ENCODE data around the gene SGK2. TPM values are rescaled to one million over a fixed set of nuclear protein-coding genes. Genes with fewer than 3 reads are reported as not detected.

SGK2 gene
- polyA plus RNA-seq, 2 of the 4 experiments (the other 2 are of a cell fraction): 9.4 to 12.2 TPM

DNA sequence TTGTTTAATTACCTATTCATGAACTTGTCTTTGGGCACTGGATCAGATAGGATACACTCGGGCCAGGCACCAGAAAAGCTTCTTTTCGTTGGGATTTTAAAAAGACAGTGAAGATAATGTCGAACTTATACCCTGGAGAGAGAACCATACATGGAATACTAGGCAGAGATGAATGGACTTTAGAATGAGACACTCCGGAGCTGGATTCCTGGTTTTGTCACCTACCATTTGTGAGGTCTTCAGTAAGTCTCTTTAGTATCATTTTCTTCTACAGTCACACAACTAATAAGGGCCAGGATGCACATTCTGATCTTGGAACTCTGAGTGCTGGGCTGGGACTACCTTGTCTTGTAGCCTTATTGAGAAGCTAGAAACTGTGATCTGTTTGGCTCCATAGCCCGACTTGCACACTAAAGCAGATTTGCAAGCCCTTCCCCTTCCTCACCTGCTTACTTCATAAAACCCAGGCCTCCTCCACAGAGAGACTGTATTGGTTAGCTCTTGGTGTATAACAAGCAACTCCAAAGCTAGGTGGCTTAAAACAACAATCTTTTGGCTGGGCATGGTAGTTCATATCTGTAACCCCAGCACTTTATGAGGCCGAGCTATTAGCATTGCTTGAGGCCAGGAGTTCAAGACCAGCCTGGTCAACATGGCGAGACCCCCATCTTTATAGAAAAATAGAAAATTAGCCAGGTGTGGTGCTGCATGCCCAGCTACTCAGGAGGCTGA lies 24.5 kb downstream of the SGK2 start:
- Histone ChIP-seq H3K27ac (no peak overlapping the region), H3K4me2 (no peak overlapping the region), H3K4me3 (no peak overlapping the region), H3K4me1 (no peaks in the 10 kb centered on the region), H3K9me3 (no peaks in the 10 kb centered on the region)
- ChIA-PET POLR2A (no interaction called here), CTCF (interaction anchor here (0.9 to 14.0 kb wide), 3 partner anchors 9 to 164 kb away, joined by 3 to 109 read pairs (median 3); no protein-coding TSS in a partner anchor)
- TF ChIP-seq CHD2 (IDR thresholded peaks at IDR 0.05; ENCODE audit: low read length, partially characterized antibody): no peak
- no peak for TF ChIP-seq PBX3 (IDR thresholded peaks at IDR 0.05)
- TF ChIP-seq ZNF302 (CRISPR knock-in tag; IDR thresholded peaks at IDR 0.05): no peak
- TF ChIP-seq USF2 (IDR thresholded peaks at IDR 0.05): no peak
- no peak for TF ChIP-seq JUNB (IDR thresholded peaks at IDR 0.05)
- no peak for TF ChIP-seq ZC3H11A (IDR thresholded peaks at IDR 0.05)
- TF ChIP-seq HOXA7 (CRISPR knock-in tag; IDR thresholded peaks at IDR 0.05): no peak
- TF ChIP-seq RNF2 (IDR thresholded peaks at IDR 0.05; ENCODE audit: borderline replicate concordance, low read depth): no peak
- no peak for TF ChIP-seq PHF8 (IDR thresholded peaks at IDR 0.05; ENCODE audit: borderline replicate concordance, low read depth)
- TF ChIP-seq CBX2 (IDR thresholded peaks at IDR 0.05; ENCODE audit: borderline replicate concordance, low read depth): no peak
- TF ChIP-seq FOSL2 (IDR thresholded peaks at IDR 0.05): no peak
- no peak for TF ChIP-seq FOSL2 (CRISPR knock-in tag; IDR thresholded peaks at IDR 0.05)
- TF ChIP-seq EP300 (IDR thresholded peaks at IDR 0.05): no peak
- TF ChIP-seq HES2 (IDR thresholded peaks at IDR 0.05): no peak
- TF ChIP-seq NR3C1 (IDR thresholded peaks at IDR 0.05): no peak
- TF ChIP-seq CHD4 (IDR thresholded peaks at IDR 0.05; ENCODE audit: borderline replicate concordance): no peak
- no peak for TF ChIP-seq KDM1A (IDR thresholded peaks at IDR 0.05; ENCODE audit: low read depth)
- TF ChIP-seq EHF (CRISPR knock-in tag; IDR thresholded peaks at IDR 0.05): no peak
- TF ChIP-seq NPAS2 (CRISPR knock-in tag; IDR thresholded peaks at IDR 0.05; ENCODE audit: borderline replicate concordance): no peak
- TF ChIP-seq TP53 (CRISPR knock-in tag; IDR thresholded peaks at IDR 0.05): no peak
- TF ChIP-seq HMGXB4 (CRISPR knock-in tag; IDR thresholded peaks at IDR 0.05; ENCODE audit: borderline replicate concordance): no peak
- FAIRE-seq: no peak
- 74% methylated on average over 7 of the region's 7 CpGs for WGBS (ENCODE audit: missing lambda C conversion rate)
- DNase-seq (ENCODE audit: low read depth in 1 of 2, low spot score in 1 of 2): no peak
- ATAC-seq: no peak

GRCh38 chr20:43583982-43584432 lies 25.2 kb downstream of the SGK2 start:
- ChIA-PET POLR2A (no interaction called here), CTCF (interaction anchor here (14.0 kb wide), 1 partner anchor 46 kb away, joined by 109 read pairs; no protein-coding TSS in a partner anchor)
- FAIRE-seq: no peak
- H3K9me3 ChIP-seq: no peaks in the 10 kb centered on the region
- H3K27ac ChIP-seq: no peak overlapping the region
- H3K4me2 ChIP-seq: no peak overlapping the region
- TF ChIP-seq JUNB (IDR thresholded peaks at IDR 0.05): no peak
- TF ChIP-seq POLR2AphosphoS2 (conservative IDR thresholded peaks at IDR 0.05; ENCODE audit: low read length): no peak
- TF ChIP-seq BHLHE40 (IDR thresholded peaks at IDR 0.05; ENCODE audit: low read depth, low read length): no peak
- no peak for TF ChIP-seq HOXB5 (CRISPR knock-in tag; IDR thresholded peaks at IDR 0.05)
- no peak for TF ChIP-seq CHD4 (IDR thresholded peaks at IDR 0.05; ENCODE audit: borderline replicate concordance)
- TF ChIP-seq FOSB (CRISPR knock-in tag; IDR thresholded peaks at IDR 0.05): no peak
- no peak for TF ChIP-seq EHF (CRISPR knock-in tag; IDR thresholded peaks at IDR 0.05)
- TF ChIP-seq RAD21 (conservative IDR thresholded peaks at IDR 0.05 in 1 of 2, IDR thresholded peaks at IDR 0.05 in 1 of 2): no peak
- no peak for TF ChIP-seq RNF2 (IDR thresholded peaks at IDR 0.05; ENCODE audit: borderline replicate concordance, low read depth)
- TF ChIP-seq ZC3H11A (IDR thresholded peaks at IDR 0.05): no peak
- no peak for TF ChIP-seq EHMT2 (IDR thresholded peaks at IDR 0.05; ENCODE audit: low read depth)
- no peak for DNase-seq (ENCODE audit: low read depth in 1 of 2, low spot score in 1 of 2)
- H3K4me3 ChIP-seq: no peak overlapping the region
- H3K4me1 ChIP-seq: no peaks in the 10 kb centered on the region
- 84% methylated on average over 2 of the region's 2 CpGs for WGBS (ENCODE audit: missing lambda C conversion rate)
- ATAC-seq: no peak
